SK-N-SH (cell line): ENCODE measurements around the gene ASIC3.

Experiments used
- CHD2 ChIP-seq: fragments of 150-350 bp; IDR thresholded peaks from 2 replicates; pipeline ENCODE4 v1.6.1; 2018; ENCODE audit warnings: low read length; ENCODE audit not compliant: partially characterized antibody
- FOXM1 ChIP-seq: IDR thresholded peaks from 2 replicates; pipeline ENCODE4 v1.4.0; 2012; ENCODE audit warnings: low read depth, mild to moderate bottlenecking
- GABPA ChIP-seq: IDR thresholded peaks from 2 replicates; pipeline ENCODE4 v1.4.0; 2012; ENCODE audit warnings: low read depth, mild to moderate bottlenecking
- NFIC ChIP-seq: IDR thresholded peaks from 2 replicates; pipeline ENCODE4 v1.4.0; 2012; ENCODE audit warnings: borderline replicate concordance
- POLR2AphosphoS5 ChIP-seq: IDR thresholded peaks from 2 replicates; pipeline ENCODE4 v1.6.1; 2012; ENCODE audit warnings: low read depth, low read length
- RAD21 ChIP-seq: IDR thresholded peaks from 2 replicates; pipeline ENCODE4 v1.6.1; 2012; ENCODE audit warnings: mild to moderate bottlenecking, low read length
- RFX5 ChIP-seq: IDR thresholded peaks from 2 replicates; pipeline ENCODE4 v1.6.1; 2012; ENCODE audit warnings: mild to moderate bottlenecking, improper control_type of control experiment, low read length
- SIN3A ChIP-seq: IDR thresholded peaks from 2 replicates; pipeline ENCODE4 v1.6.1; 2012; ENCODE audit warnings: low read depth, mild to moderate bottlenecking, low read length, moderate library complexity, borderline replicate concordance
- TF ChIP-seq, protein P1 (sequence below): IDR thresholded peaks from 2 replicates; pipeline ENCODE4 v1.6.1; 2012; ENCODE audit warnings: mild to moderate bottlenecking, low read depth, low read length, moderate library complexity
- TF ChIP-seq, protein P2 (sequence below): fragments of 200-600 bp; sonication (generic); IDR thresholded peaks from 2 replicates; pipeline ENCODE4 v1.6.1; 2017; ENCODE audit warnings: antibody characterized with exemption, mild to moderate bottlenecking, moderate library complexity
- TF ChIP-seq, protein P3 (sequence below): IDR thresholded peaks from 2 replicates; pipeline ENCODE4 v1.4.0; 2012; ENCODE audit warnings: low read depth
- TF ChIP-seq, protein P4 (sequence below): IDR thresholded peaks from 2 replicates; pipeline ENCODE4; 2012

DNA sequence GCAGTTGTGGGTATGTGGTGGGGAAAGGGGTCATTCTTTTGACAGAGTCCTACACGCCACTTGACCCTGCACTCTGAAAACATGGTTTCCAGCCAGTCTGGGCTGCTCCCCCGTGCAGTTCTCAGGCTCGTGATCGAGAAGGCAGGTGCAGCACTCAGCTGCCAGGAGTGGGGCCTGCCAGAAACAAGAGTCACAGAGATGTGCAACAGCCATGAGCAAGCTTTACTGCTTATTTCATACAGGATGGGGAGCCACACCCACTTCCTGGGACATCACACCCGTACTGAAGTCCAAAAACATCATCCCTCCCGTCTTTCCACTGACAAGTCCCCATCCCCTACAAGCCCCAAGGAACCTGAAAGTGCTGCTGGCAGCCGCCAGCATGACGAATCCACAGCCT, 33.4 kb upstream of the ASIC3 start:
- TF ChIP-seq FOXM1 (no peak), SIN3A (no peak), CHD2 (no peak), GABPA (no peak), RFX5 (no peak), RAD21 (no peak), NFIC (no peak), POLR2AphosphoS5 (no peak)
- TF ChIP-seq, protein P1, sequence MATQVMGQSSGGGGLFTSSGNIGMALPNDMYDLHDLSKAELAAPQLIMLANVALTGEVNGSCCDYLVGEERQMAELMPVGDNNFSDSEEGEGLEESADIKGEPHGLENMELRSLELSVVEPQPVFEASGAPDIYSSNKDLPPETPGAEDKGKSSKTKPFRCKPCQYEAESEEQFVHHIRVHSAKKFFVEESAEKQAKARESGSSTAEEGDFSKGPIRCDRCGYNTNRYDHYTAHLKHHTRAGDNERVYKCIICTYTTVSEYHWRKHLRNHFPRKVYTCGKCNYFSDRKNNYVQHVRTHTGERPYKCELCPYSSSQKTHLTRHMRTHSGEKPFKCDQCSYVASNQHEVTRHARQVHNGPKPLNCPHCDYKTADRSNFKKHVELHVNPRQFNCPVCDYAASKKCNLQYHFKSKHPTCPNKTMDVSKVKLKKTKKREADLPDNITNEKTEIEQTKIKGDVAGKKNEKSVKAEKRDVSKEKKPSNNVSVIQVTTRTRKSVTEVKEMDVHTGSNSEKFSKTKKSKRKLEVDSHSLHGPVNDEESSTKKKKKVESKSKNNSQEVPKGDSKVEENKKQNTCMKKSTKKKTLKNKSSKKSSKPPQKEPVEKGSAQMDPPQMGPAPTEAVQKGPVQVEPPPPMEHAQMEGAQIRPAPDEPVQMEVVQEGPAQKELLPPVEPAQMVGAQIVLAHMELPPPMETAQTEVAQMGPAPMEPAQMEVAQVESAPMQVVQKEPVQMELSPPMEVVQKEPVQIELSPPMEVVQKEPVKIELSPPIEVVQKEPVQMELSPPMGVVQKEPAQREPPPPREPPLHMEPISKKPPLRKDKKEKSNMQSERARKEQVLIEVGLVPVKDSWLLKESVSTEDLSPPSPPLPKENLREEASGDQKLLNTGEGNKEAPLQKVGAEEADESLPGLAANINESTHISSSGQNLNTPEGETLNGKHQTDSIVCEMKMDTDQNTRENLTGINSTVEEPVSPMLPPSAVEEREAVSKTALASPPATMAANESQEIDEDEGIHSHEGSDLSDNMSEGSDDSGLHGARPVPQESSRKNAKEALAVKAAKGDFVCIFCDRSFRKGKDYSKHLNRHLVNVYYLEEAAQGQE = no peak
- TF ChIP-seq, protein P2, sequence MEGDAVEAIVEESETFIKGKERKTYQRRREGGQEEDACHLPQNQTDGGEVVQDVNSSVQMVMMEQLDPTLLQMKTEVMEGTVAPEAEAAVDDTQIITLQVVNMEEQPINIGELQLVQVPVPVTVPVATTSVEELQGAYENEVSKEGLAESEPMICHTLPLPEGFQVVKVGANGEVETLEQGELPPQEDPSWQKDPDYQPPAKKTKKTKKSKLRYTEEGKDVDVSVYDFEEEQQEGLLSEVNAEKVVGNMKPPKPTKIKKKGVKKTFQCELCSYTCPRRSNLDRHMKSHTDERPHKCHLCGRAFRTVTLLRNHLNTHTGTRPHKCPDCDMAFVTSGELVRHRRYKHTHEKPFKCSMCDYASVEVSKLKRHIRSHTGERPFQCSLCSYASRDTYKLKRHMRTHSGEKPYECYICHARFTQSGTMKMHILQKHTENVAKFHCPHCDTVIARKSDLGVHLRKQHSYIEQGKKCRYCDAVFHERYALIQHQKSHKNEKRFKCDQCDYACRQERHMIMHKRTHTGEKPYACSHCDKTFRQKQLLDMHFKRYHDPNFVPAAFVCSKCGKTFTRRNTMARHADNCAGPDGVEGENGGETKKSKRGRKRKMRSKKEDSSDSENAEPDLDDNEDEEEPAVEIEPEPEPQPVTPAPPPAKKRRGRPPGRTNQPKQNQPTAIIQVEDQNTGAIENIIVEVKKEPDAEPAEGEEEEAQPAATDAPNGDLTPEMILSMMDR = no peak
- TF ChIP-seq, protein P3, sequence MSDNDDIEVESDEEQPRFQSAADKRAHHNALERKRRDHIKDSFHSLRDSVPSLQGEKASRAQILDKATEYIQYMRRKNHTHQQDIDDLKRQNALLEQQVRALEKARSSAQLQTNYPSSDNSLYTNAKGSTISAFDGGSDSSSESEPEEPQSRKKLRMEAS = no peak
- TF ChIP-seq, protein P4, sequence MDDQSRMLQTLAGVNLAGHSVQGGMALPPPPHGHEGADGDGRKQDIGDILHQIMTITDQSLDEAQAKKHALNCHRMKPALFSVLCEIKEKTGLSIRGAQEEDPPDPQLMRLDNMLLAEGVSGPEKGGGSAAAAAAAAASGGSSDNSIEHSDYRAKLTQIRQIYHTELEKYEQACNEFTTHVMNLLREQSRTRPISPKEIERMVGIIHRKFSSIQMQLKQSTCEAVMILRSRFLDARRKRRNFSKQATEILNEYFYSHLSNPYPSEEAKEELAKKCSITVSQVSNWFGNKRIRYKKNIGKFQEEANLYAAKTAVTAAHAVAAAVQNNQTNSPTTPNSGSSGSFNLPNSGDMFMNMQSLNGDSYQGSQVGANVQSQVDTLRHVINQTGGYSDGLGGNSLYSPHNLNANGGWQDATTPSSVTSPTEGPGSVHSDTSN = no peak
